Stimulated activated CD4-positive, alpha-beta T cell treated with anti-CD3 and anti-CD28 coated beads, Interleukin-1b, Interleukin-23, amount 100 ng/mL, for 24 hours (primary cell): ENCODE measurements around the gene TRIM9.
"Not testable (repeated sequence)": the region's sequence is repeated elsewhere in the genome, so short reads cannot be mapped to it uniquely, and the experiment has no call there.

Source experiments
- DNase-seq, 4 experiments: peaks; one replicate each; pipeline ENCODE4 v3.0.0-alpha.2; 2020; ENCODE audit warnings: low read depth in 4 of 4, low spot score in 1 of 4

Gene TRIM9

DNA sequence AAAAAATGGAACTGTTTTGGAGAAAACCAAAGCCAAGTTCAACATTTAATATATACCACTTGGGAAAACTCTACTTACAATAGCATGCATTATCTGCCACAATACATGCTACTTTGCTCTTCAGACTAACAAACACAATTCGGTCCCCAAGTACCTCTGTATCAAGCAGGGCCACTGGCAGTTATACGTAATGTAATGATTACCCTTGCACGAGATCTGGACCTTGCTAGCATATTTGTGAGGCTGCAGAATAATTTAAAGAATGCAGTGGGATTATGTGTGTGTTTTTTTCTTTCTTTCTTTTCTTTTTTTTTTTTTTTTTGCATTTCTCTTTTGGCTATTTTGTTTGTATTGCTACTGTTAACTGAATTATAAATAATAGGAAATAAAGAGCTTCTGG lies 127.8 kb downstream of the TRIM9 start:
- no peak for DNase-seq

DNA sequence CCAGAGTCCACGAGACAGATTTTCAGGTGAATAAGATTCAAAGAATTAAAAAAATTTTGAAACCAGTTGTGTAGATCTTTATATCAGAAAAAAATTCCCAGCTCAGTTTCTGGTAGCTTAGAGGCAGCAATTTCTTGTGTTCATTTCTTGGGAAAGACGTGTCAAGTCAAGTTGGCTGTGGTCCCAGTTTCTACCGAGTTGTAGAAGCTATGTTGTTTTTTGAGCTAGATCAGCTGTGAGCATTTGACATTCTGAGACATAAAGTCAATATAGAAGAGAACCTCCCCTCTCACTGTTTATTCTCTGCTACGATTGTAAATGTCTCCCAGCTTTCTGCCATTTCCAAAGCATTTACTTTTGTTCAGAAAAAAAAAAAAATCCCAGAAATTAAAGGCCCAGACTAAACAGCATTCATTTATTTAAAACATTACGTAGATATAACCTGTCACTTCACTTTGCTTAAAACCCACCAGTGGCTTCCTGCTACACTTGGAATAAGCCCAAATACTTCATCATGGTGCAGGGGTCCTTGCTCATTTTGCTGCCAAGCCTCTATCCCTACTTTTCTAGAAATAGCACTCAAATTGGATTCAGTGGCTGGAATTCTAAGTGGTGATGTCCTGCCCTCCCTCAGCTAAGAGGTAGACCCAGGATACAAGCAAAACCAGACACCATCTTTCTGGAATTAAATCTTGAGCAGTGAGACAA lies 130.1 kb downstream of the TRIM9 start:
- no peak for DNase-seq

DNA sequence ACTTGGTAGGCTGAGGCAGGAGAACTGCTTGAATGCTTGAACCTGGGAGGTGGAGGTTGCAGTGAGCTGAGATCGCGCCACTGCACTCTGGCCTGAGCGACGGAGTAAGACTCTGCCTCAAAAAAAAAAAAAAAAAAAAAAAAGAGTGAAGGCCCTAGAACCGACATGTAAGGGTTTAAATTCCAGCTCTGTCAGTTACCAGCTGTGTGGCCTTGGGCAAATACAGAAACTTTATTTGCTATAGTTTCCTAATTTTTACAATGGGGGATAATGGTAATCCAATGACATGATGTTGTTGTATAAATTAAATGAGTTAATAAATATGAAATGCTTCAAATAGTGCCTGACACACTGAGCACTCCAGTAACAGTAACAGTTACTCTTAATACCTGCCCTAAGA lies 131.0 kb downstream of the TRIM9 start:
- no peak for DNase-seq

- DNase-seq: no peak
Observed at GRCh38 chr14:50961605-50962221, 133.2 kb downstream of the TRIM9 start.

GRCh38 chr14:50957296-50957695 lies 137.6 kb downstream of the TRIM9 start:
- DNase-seq: no peak

GRCh38 chr14:50956421-50956820 lies 138.5 kb downstream of the TRIM9 start:
- not testable (repeated sequence) for DNase-seq

DNA sequence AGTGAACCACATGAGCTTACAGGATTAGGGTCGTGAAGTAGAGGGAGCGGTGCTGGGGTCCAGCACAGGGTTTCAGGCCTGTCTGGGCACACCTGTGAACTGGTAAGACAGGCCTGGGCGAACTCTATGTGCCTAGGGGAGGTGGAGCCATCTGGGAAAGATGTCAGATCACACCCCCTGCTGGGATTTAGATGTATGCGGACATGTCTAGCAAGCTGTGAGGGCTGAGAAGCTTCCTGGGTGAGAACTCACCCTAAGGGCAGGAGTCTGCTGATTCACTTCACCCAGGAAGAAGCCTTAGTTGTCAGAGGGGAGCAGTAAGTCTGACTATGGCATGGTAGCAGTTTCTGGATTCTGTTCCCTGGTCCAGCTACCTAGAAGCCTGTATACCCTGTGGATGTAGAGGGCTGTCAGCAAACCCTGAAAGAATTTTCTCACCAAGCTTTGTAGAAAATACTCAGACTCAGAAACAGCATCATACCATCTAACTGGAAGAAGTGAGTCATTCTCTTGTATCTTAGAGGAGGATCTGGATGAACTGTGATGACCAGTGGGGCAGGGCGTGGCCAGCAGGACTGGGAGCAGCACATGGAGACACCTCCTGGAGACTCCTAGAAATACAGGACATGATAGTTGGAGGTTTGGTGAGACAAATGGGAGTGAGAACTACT lies 139.4 kb downstream of the TRIM9 start:
- DNase-seq: peak in 1 of 4 experiments; percentile 30

GRCh38 chr14:50954811-50955372 lies 140.0 kb downstream of the TRIM9 start:
- DNase-seq: no peak

- DNase-seq: no peak
Observed at GRCh38 chr14:50953502-50953901, 141.4 kb downstream of the TRIM9 start.

DNA sequence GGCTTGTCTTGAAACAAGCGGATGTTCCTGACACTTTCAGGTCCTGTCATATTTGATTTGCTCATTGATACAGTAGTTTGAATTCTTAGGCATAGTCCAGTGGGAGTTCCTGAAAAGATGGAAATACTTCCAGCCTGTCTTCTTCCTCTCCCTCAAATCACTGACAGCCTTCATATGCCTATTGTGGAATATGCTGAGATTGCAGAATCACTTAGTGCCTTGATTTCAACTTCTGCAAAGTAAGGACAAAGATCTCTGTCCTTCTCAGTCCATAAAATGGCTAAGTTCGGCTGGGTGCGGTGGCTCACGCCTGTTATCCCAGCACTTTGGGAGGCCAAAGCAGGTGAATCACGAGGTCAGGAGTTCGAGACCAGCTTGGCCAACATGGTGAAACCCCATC lies 143.9 kb downstream of the TRIM9 start:
- no peak for DNase-seq

DNA sequence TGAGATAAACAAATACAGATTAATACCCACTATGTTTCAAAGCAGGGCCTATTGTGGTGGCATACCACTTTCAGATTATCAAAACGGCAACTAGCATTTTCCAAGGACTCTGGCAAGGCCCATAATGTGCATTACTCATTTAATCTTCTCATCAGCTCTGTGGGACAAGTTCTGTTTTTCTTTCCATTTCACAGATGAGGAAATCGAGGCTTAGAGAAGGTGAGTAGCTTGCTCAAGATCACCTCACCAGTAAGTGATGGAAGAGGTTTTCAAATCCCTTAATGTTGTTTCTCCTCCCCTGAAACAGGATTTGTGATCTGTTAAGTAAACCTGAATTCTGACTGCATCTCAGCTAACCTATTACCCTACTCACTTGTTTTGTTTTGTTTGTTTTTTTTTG lies 146.7 kb downstream of the TRIM9 start:
- DNase-seq: no peak

DNA sequence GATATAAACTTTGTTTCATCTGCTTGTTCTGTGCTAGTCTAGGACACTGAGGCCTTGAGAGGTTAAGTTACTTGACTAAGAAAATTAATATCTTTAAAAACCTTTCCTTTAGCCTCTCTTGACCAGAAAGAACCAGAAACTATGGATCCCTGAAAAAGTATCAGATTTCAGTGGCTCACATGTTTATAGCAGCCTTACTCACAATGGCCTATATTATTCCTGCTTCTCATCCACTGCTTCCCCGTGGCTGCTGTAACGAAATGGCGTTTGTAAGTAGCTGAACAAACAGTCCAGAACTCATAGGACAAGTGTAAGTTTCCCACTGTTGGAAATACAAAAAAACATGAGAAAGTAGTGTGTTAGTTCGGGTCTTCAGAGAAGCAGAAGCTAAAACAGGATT lies 147.5 kb downstream of the TRIM9 start:
- DNase-seq: no peak

DNA sequence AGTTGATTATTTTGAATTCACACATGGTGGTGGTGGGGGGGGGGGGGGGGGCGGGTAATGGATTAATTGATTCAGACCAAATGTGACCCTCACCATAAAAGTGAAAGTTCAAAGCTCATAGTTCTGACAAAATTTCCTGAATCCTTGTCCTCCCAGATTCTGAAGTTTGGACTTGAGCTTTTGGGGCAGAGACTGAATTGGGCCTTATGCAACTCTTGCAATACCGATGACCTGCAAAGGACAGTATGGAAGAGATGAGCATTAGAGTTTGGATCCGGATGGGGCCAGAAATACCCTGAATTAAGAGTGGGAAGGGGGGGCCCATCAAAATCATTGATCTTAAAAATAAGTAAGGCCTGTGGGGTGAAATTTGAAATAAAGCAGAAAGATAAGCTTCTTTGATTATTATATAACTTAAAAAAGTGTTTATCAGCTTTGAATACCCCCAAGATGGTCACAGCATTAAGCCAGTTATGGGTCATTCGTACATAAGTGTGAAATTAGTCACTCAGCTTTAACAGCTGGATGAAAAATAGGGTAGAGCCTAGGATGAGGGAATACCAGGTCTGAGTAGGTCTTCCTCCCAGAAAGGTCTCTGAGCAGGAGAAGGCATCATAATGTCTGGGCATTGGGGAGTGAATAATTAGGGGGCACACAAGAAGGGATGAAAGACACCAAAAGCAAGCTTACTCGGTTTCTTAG lies 148.5 kb downstream of the TRIM9 start:
- DNase-seq: no peak

DNA sequence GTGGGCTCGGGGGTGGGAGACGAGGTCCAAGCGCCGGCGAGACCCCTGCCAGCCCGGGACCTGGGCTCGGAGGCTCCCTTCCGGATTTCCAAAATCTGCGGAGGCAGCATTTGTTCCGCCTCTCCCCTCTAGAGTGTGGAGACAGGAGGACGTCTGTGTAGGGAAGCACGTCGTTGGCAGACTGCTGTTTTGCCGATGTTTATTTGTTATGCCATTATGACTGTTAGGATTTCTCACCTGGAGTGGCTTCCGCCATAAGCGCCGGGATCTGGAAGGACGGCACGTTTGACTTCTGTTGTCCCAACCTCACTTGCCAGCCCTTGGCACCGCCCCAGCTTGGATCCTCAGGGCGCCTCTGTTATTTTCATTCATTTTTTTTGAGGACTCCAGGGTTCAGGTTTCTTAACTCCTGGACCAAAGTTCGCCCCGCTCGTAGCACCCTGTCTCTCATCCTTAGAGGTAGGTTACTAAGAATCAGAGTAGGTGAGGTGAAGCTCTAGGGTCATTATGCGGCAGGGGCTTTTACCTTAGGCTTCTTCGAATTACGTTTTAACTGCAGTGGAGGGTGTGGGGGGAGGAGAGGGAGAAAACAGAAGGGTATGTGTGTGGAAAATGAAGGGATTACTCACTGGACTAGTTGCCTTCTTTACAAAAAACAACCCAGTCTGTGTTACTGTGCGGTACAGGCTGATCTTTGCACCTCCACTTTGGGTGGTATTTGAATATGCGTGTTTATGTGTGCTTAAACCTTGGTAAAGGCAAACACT lies 150.1 kb downstream of the TRIM9 start:
- no peak for DNase-seq

GRCh38 chr14:50943943-50944646 lies 150.8 kb downstream of the TRIM9 start, which contains the start of gene PYGL:
Gene PYGL, minus strand, starts transcription at chr14:50944483. Its CDS starts 80 bp downstream, at chr14:50944403.
- DNase-seq: peak in 1 of 4 experiments; percentile 20

DNA sequence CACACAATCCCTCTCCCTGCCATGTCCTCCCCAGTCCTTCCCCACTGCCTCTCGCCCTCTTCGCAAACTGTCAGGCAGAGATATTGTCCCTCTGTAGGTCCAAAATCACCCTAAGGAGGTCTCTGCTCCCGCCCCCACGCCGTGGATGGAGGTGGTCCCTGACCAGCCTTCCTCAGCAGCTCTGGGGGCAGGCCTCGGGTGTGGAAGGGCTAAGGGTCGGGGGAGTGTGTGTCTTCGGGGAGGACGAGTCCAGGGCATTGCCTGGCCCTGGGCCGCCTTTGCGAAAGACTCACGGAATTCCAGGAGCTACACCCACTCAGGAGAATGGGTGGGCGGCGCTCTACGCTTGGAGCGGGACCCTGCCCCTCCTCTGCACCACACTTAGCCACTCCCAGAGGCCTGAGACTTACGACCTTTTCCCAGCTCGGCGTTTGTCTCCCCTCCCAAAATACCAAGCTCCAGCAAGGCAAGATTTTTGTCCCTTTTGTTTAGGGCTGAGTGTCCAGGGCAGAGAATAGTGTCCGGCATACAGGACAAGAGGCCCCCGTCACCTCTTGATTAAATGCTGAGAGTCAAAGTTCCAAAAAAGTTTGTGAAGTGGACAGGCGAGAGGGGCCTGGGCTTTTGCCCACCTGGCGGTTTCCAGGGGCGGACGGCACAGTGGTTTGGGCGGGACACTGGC lies 151.5 kb downstream of the TRIM9 start:
- no peak for DNase-seq

GRCh38 chr14:50941638-50942037 lies 153.3 kb downstream of the TRIM9 start:
- DNase-seq: not testable (repeated sequence)

DNA sequence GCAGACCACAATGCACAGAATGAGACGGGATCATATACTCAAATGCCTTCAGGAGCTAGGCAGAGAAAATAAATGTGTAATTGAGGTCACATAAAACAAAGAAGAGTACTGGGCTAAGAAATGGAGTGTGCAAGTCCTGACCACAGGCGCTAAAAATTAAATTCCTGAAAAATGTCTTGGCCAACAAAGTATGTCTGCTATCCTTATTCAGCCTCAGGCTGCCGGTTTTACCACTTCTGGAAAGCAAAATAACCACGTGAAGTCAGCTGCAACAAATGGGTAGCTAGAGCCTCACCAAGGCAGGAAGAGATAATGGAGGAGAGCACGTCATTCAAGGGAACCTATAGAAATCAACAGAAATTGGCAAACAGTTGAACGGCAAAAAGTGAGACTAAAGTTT lies 153.8 kb downstream of the TRIM9 start:
- DNase-seq: no peak

- DNase-seq: no peak
Observed at GRCh38 chr14:50937800-50938199, 157.1 kb downstream of the TRIM9 start.
